ENCODE data around the gene KRTAP2-3.

Gene KRTAP2-3

DNA sequence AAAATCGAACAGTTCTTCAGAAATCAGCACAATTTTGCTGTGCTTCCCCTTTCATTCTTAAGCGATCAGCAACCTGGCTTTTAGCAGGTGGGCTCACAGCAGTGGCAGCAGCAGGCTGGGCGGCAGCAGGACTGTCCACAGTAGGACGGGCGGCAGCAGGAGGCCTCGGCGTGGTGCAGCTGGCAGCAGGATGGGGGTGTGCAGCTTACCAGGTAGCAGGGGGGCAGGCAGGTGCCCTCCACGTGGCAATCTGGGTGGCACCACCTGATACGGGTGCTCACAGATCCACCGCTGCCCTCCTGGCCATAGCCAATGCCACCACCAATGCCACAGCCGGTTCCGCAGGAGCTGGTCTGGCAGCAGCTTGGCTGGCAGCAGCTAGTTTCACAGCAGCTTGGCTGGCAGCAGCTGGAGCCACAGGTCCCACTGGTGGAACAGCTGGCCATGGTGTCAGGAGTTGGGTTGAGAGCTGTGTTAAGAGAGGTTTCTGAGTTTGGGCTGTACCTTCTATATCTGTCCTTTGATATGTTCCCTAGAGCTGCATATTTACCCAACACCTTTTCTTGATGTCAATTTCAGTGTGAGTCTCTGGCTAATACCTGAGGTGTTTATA lies 30.2 kb downstream of the KRTAP2-3 start, which contains the start of gene KRTAP1-4:
Gene KRTAP1-4 (minus strand): TSS at position 563 of the 613 bp plus-strand sequence. CDS start 117 bp downstream, at position 446.
- DNase-seq (ENCODE audit: low spot score) = no peak

GRCh38 chr17:41026715-41027471 lies 33.0 kb downstream of the KRTAP2-3 start, which contains the start of gene KRTAP1-5:
TSS of gene KRTAP1-5 (minus strand) at chr17:41027208. CDS start at chr17:41027155, 53 bp downstream.
- DNase-seq (ENCODE audit: low spot score) = no peak

DNA sequence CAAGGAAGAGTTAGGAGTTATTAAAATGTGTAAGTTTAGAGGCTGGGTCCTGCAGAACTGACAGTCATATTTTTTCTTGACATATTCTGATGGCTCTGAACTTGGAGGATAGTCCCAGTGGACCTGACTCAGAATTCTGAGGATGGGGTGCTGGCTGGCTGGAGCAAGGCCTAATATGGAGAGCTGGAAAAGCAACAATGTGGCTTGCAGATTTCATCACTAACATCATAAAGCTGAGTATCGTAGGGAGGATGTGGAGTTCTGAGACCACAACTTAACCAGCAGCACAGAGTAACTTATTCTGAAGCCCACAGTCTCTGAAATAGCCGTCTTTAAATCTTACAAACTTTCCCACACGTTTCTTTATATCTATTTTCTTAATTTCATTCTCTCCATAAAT lies 35.2 kb downstream of the KRTAP2-3 start:
- no peak for DNase-seq (ENCODE audit: low spot score)

- DNase-seq (ENCODE audit: low spot score) = no peak
Observed at GRCh38 chr17:41020336-41020735, 39.6 kb downstream of the KRTAP2-3 start.

- DNase-seq (ENCODE audit: low spot score) = no peak
Observed at GRCh38 chr17:41019415-41019814, 40.5 kb downstream of the KRTAP2-3 start.

GRCh38 chr17:41018541-41018940 lies 41.4 kb downstream of the KRTAP2-3 start:
- DNase-seq (ENCODE audit: low spot score) = no peak

GRCh38 chr17:41016578-41017215 lies 43.2 kb downstream of the KRTAP2-3 start:
- DNase-seq (ENCODE audit: low spot score) = no peak

DNA sequence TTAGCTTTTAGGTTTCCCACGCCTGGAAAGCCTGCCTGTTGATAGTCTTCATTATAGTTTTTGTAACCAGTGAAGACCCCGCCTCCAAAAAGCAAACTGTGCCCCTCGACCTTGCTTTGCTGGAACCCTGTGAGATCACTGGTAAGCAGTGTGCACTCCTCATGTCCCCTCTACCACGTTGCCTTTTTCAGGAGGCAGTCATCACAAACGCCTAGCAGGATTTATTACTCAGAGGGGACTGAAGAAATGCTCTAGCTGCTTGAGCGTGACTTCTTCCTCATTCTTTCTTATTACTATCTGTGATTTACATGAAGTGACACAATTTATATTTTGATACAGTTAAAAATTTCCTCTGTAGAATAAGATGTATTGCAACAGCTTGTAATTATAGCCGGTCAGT lies 44.5 kb downstream of the KRTAP2-3 start:
- no peak for DNase-seq (ENCODE audit: low spot score)

DNA sequence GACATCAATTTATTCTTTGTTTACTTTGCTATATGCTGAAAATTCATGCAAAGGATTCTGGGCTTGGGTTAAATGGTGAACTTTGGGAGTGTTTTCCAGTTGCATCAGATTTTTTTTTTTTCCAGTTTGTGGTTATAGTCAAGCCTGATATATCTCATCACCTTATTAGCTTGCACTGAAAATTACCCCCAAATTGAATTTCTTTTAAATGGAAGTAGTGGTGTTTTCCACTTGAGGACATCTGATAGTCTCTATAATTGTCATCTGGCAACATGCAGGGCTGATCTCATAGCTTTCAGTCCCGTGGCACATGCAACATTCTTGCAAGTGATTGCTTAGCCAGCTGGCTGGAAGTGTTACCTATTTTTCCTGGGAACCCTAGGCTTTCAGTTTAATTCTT lies 46.3 kb downstream of the KRTAP2-3 start:
- DNase-seq (ENCODE audit: low spot score) = no peak

DNA sequence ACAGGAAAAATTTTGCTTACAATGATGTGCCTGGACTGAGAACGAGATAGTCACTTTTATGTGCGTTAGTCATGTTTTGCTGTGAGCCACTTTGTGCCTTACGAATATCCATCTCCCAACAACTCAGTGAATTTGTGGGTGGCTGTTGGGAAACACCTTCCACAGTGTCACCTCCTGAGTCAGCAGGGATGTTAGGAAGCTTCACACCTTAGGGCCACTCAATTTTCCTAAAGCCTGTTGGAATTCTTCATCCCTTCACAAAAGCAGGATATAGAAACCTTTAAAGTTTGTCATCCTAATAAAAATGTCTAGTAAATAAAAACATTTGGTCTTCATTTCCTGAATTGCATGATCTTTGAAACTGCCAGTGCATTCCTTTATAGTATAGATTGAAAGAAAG lies 46.7 kb downstream of the KRTAP2-3 start:
- DNase-seq (ENCODE audit: low spot score) = no peak

DNA sequence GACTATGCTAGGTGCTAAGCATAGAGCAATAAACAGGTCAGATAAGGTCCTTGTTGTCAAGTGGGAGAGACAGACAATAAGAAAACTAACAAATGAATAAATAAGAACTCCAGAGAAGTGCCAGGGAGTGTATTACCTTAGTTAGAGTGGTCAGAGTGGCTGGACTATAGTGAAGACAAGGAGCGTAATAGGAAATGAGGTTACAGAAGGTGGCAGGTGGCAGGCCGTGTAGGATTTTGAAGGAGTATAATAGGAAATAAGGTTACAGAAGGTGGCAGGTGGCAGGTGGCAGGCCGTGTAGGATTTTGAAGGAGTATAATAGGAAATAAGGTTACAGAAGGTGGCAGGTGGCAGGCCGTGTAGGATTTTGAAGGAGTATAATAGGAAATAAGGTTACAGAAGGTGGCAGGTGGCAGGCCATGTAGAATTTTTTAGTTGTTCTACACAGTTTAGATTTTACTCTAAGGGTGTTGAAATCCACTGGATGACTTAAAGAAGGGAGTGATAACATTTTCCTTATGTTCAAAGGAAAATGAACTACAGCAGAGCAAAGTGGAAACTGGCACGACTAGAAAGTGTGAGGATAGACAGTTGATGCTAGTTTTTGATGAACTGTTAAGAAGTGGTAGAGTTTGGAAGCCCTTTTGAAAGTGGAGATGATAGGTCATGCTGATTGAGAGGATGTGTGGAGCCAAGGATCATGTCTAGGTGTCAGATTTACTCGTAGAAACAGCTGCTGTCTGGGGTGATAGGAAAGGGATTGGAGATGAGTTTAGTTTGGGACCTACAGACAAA lies 47.4 kb downstream of the KRTAP2-3 start:
- DNase-seq (ENCODE audit: low spot score) = no peak

DNA sequence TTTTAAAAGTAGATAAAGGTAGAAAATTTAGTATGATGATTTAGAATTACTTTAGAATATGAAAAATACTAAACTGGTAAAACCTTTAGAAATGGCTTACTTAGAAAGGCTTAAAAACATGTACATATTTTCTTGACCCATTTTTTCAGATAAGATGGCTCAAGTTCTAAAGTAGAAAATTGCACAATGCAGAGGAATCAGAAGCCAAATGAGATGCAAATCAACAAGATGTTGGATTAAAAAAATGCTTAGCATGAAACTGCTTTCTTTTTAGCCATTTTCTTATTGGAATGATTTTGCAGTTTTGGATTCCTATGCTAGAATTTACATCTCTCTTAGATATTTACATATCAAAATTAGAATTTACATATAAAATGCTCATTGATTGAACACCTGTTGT lies 49.5 kb downstream of the KRTAP2-3 start:
- DNase-seq (ENCODE audit: low spot score) = no peak

DNA sequence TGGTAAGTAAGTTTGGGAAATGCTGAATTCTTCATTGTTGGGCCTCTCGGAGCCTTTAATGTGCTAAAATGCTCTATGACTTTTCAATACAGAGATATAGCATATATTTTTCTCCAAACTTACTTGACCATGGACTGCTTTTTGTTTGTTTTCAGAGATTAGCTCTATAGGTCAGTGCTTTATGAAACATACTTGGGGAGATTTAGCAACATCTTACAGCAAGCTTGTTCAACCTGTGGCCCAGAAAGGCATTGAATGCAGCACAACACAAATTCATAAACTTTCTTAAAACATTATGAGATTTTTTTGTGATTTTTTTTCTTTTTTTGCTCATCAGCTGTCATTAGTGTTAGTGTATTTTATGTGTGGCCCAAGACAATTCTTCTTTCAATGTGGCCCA lies 50.0 kb downstream of the KRTAP2-3 start:
- DNase-seq (ENCODE audit: low spot score) = no peak

DNA sequence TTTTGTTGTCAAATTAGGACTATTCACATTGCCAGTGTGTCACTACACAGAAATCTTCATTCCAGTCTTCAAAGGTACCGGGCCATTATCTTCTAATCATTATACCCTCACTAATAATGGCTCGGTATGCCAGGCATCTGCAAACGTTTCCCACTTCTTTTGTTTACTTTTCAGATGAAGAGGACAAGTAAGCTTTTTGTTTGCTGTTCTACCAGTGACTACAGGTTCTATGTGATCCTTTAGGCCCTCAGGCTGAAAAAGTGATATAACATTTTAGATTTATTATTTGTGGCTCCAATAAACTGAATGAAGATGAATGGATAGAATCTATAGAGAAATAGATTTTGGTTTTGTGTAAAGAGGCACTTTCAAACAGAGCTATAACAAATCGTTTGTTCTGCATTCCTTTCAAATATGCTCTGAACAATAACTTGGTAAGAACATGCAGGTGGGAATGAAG lies 50.6 kb downstream of the KRTAP2-3 start:
- DNase-seq (ENCODE audit: low spot score) = no peak

Data from CD4-positive, alpha-beta T cell treated with Interleukin-15 for 4 hours (primary cell).